Common myeloid progenitor, CD34-positive (primary cell): ENCODE data around the gene SSX2IP.

ENCODE experiments used
- CTCF ChIA-PET: fragments of 350-600 bp; sonication (Branson Sonifier 250); formaldehyde crosslinking; loops from one replicate; lab custom pipeline; 2021; ENCODE audit warnings: antibody characterized with exemption; lab: Charles Lee
- POLR2A ChIA-PET: fragments of 350-600 bp; sonication (Branson Sonifier 250); formaldehyde crosslinking; loops from one replicate; lab custom pipeline; 2021; ENCODE audit warnings: antibody characterized with exemption; lab: Charles Lee
- DNase-seq, 3 donors: peaks; one replicate each; pipeline versions ENCODE4 v3.0.0 to v3.0.0-alpha.2; 2013
- H3K27ac ChIP-seq, 2 experiments: 1 replicate in 1 of 2; 2 replicates in 1 of 2; pipeline ENCODE4 v1.7.0; 2013; ENCODE audit warnings: inconsistent platforms in 2 of 2, low read length in 2 of 2, mild to moderate bottlenecking in 2 of 2, low read depth in 1 of 2, moderate library complexity in 1 of 2; ENCODE audit not compliant: severe bottlenecking in 2 of 2, insufficient read depth in 1 of 2, poor library complexity in 1 of 2
- H3K27me3 ChIP-seq, 5 experiments: replicated peaks in 2 of 5; 1 replicate in 3 of 5; 2 replicates in 2 of 5; pipeline versions ENCODE4 v1.6.1 to v1.7.0; 2013; ENCODE audit warnings: low read length in 4 of 5, mild to moderate bottlenecking in 2 of 5, moderate library complexity in 2 of 5, inconsistent platforms in 1 of 5; ENCODE audit not compliant: insufficient read depth in 5 of 5, control insufficient read depth in 4 of 5
- H3K36me3 ChIP-seq, 4 experiments: 1 replicate in 2 of 4; 2 replicates in 2 of 4; pipeline versions ENCODE4 v1.6.1 to v1.7.0; 2013; ENCODE audit warnings: low read length in 3 of 4, control low read depth in 1 of 4, mild to moderate bottlenecking in 1 of 4; ENCODE audit not compliant: control insufficient read depth in 4 of 4, insufficient read depth in 4 of 4
- H3K4me1 ChIP-seq, 4 experiments: 1 replicate in 3 of 4; 2 replicates in 1 of 4; pipeline versions ENCODE4 v1.6.1 to v1.7.1; 2013; ENCODE audit warnings: low read length in 3 of 4, mild to moderate bottlenecking in 3 of 4, control low read depth in 1 of 4, inconsistent platforms in 1 of 4, moderate library complexity in 1 of 4; ENCODE audit not compliant: control insufficient read depth in 4 of 4, insufficient read depth in 4 of 4; ENCODE audit errors: control extremely low read depth in 1 of 4
- H3K4me3 ChIP-seq, 7 experiments: 1 replicate in 4 of 7; 2 replicates in 3 of 7; pipeline versions ENCODE4 v1.5.1 to v1.7.0; 2013; ENCODE audit warnings: mild to moderate bottlenecking in 7 of 7, low read length in 6 of 7, moderate library complexity in 6 of 7, inconsistent platforms in 2 of 7, low read depth in 2 of 7, control low read depth in 1 of 7; ENCODE audit not compliant: insufficient read depth in 4 of 7, control insufficient read depth in 1 of 7; ENCODE audit errors: extremely low read depth in 1 of 7
- H3K9me3 ChIP-seq, 5 experiments: 1 replicate in 4 of 5; 2 replicates in 1 of 5; pipeline versions ENCODE4 v1.6.1 to v1.7.1; 2013; ENCODE audit warnings: low read length in 4 of 5, mild to moderate bottlenecking in 2 of 5, inconsistent platforms in 1 of 5, low read depth in 1 of 5, moderate library complexity in 1 of 5; ENCODE audit not compliant: control insufficient read depth in 4 of 5, insufficient read depth in 2 of 5; ENCODE audit errors: control extremely low read depth in 1 of 5
- WGBS: methylation state at CpG from one replicate; pipeline ENCODE4 v1.1.5; 2013; ENCODE audit not compliant: insufficient coverage; 5-methylcytosine and 5-hydroxymethylcytosine counted together

SSX2IP gene

DNA sequence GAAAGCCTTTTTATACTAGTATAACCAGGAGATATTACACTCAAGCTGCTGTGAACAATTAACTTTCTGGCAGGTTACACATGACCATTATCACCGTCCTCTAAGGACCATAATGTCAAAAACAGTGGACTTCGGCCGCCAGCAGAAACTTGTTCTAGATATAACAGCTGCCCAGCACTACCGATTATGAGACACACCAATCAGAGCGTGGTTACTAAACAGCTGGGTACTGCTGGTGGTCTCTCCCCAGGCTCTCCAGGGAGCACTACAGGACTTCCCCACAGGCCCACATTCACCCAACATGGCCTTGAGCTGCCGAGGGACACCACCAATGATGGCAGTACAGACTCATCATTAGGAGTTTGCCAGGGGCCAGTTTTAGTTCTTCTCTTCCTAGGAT is 58.1 kb downstream of the SSX2IP start:
- Histone ChIP-seq H3K27me3 (no peaks in the 10 kb centered on the region), H3K27ac (no peak overlapping the region), H3K4me1 (no peaks in the 10 kb centered on the region), H3K9me3 (peaks cover 0 to 5% (median 2%) of the 10 kb centered on the region in 5 experiments), H3K4me3 (no peak overlapping the region), H3K36me3 (peaks cover 0 to 2% (median 0%) of the 10 kb centered on the region in 4 experiments)
- ChIA-PET POLR2A (no interaction called here), CTCF (no interaction called here)
- no peak for DNase-seq
- 83% methylated on average over 6 of the region's 6 CpGs for WGBS

DNA sequence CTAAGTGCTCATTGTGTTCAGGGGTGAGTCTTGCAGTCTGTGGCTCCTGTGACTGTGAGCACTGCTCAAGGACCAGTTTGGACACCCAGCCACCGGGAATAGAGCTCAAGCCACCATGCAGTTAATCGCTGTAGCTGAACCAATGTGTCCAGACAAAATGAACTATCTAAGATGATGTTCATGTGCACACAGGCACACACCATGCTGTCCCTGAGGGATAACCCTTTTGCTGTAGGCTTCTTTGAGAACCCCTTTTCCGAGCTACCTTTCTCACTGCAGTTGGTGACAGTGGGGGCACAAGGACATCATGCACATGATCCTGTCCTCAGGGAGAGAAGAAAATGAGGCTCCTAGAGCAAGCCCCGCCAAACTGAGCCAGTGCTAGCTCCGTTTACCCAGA is 65.4 kb downstream of the SSX2IP start:
- POLR2A ChIA-PET: no interaction called here
- no peak for DNase-seq
- H3K4me1 ChIP-seq: peaks cover 0 to 6% (median 2%) of the 10 kb centered on the region in 4 experiments
- no peak overlapping the region for H3K4me3 ChIP-seq
- H3K36me3 ChIP-seq: no peaks in the 10 kb centered on the region
- H3K9me3 ChIP-seq: no peaks in the 10 kb centered on the region
- 100% methylated on average over 3 of the region's 5 CpGs for WGBS
- no peaks in the 10 kb centered on the region for H3K27me3 ChIP-seq
- no peak overlapping the region for H3K27ac ChIP-seq
- CTCF ChIA-PET: interaction anchor here (0.7 to 1.6 kb wide), 7 partner anchors 11 to 483 kb away, joined by 3 to 6 read pairs (median 3); no protein-coding TSS in a partner anchor

- no peak for DNase-seq
- Histone ChIP-seq H3K9me3 (no peaks in the 10 kb centered on the region), H3K36me3 (no peaks in the 10 kb centered on the region), H3K4me3 (no peak overlapping the region), H3K27me3 (no peaks in the 10 kb centered on the region), H3K27ac (no peak overlapping the region), H3K4me1 (peaks cover 0 to 6% (median 2%) of the 10 kb centered on the region in 4 experiments)
- POLR2A ChIA-PET: no interaction called here
- CTCF ChIA-PET: interaction anchor here (0.7 to 3.8 kb wide), 7 partner anchors 15 to 480 kb away, joined by 3 to 26 read pairs (median 3); no protein-coding TSS in a partner anchor
- 88% methylated on average over 14 of the region's 14 CpGs for WGBS
These were observed 68.7 kb downstream of the SSX2IP start for GRCh38 chr1:84621553-84621952.

DNA sequence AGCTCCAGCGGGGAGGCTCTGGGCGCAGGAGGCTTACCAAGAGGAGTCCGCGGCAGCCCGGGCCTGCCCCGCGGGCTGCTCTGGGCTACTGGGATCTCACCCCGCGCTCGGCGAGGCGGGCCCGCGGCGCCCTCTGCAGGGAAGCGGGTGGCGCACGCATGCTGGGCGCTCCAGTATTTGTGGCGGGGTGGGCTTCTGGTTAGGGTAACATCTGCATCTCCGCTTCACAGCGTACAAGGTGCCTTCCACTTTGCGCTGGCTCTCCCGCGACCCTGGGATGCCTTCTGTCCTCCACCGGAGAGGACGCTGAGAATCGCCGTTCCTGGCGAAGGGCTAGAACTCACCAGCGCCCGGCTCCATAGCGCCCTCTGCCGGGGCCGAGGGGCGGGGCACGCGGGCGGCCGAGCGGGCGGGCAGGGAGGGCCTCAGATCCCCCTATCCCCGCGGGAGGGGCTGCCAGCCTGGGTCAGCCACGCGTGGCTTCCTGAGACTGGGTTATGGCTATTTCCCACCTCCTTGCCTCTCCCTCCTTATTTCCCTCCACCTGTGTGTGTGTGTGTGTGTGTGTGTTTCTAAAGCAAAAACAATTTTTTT is 69.4 kb downstream of the SSX2IP start:
- peak overlapping the region in 1 of 2 experiments; percentile 54 for H3K27ac ChIP-seq
- no peaks in the 10 kb centered on the region for H3K27me3 ChIP-seq
- H3K4me3 ChIP-seq: peak overlapping the region; percentile 53 to 91 (median 71)
- no peaks in the 10 kb centered on the region for H3K36me3 ChIP-seq
- CTCF ChIA-PET: interaction anchor here (0.6 to 3.8 kb wide), 17 partner anchors 9 to 479 kb away, joined by 3 to 26 read pairs (median 4); partner anchors contain the start of genes GNG5, PRKACB and SPATA1
- POLR2A ChIA-PET: interaction anchor here (0.5 kb wide), 1 partner anchor 187 kb away, joined by 3 read pairs; no protein-coding TSS in a partner anchor
- H3K4me1 ChIP-seq: peaks cover 0 to 6% (median 2%) of the 10 kb centered on the region in 4 experiments
- WGBS: under 1% methylated on average over 36 of the region's 46 CpGs
- peak; percentile 79 to 89 (median 86) for DNase-seq
- no peaks in the 10 kb centered on the region for H3K9me3 ChIP-seq

- POLR2A ChIA-PET: no interaction called here
- H3K27ac ChIP-seq: no peak overlapping the region
- H3K4me3 ChIP-seq: no peak overlapping the region
- peaks cover 0 to 5% (median 4%) of the 10 kb centered on the region in 5 experiments for H3K9me3 ChIP-seq
- peaks cover 0 to 6% (median 2%) of the 10 kb centered on the region in 4 experiments for H3K4me1 ChIP-seq
- H3K27me3 ChIP-seq: no peaks in the 10 kb centered on the region
- DNase-seq: peak; percentile 8 to 62 (median 59)
- 59% methylated on average over 4 of the region's 9 CpGs for WGBS
- CTCF ChIA-PET: interaction anchor here (0.7 to 3.8 kb wide), 14 partner anchors 10 to 497 kb away, joined by 3 to 26 read pairs (median 4); partner anchors contain the start of genes GNG5, PRKACB and SPATA1
- no peaks in the 10 kb centered on the region for H3K36me3 ChIP-seq
These were observed 70.7 kb downstream of the SSX2IP start for GRCh38 chr1:84619383-84620102.

DNA sequence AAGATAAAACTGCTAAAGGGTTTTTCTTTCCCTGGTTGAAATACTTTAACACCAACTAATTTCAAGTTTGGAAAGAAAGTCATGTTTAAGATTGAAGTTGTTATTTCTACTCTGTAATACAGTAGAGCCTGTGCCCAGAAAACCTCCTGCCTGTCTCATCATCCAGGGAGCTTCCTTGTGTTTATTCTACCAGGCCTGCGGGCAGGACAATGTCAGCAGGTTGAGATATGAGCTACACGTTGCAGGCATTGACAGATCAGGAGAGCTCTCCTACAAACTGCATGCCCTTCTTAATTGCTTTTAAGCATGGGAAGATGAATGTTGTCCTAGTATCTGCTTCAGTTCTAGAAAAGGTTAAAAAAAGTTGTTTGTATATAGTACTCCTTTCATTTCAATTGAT is 72.9 kb downstream of the SSX2IP start:
- no peaks in the 10 kb centered on the region for H3K36me3 ChIP-seq
- POLR2A ChIA-PET: no interaction called here
- CTCF ChIA-PET: interaction anchor here (1.6 kb wide), 1 partner anchor 10 kb away, joined by 3 read pairs; no protein-coding TSS in a partner anchor
- no peak overlapping the region for H3K4me3 ChIP-seq
- WGBS: 86% methylated on average over 2 of the region's 2 CpGs
- H3K9me3 ChIP-seq: peaks cover 4 to 20% (median 15%) of the 10 kb centered on the region in 5 experiments
- peaks cover 0 to 6% (median 2%) of the 10 kb centered on the region in 4 experiments for H3K4me1 ChIP-seq
- no peaks in the 10 kb centered on the region for H3K27me3 ChIP-seq
- no peak for DNase-seq
- no peak overlapping the region for H3K27ac ChIP-seq
